NCI-H82 treated with DMSO at 0.1 percent for 48 hours (cell line): ENCODE data around the gene DLGAP1.

Experiments
- DNase-seq: peaks from one replicate; lab custom pipeline; 2025; ENCODE audit not compliant: unreplicated experiment; lab: John Stamatoyannopoulos, UW

The DLGAP1 gene

GRCh38 chr18:3526421-3527354, 928.4 kb downstream of the DLGAP1 start:
- DNase-seq, result peak; percentile 90

GRCh38 chr18:3525870-3526420, 929.2 kb downstream of the DLGAP1 start:
- DNase-seq, result no peak

- no peak for DNase-seq
These were observed 930.4 kb downstream of the DLGAP1 start for GRCh38 chr18:3524706-3525105.

- no peak for DNase-seq
These were observed 934.6 kb downstream of the DLGAP1 start for GRCh38 chr18:3520230-3521085.

GRCh38 chr18:3514312-3515216, 940.5 kb downstream of the DLGAP1 start:
- DNase-seq, result no peak

GRCh38 chr18:3513481-3513880, 941.6 kb downstream of the DLGAP1 start:
- no peak for DNase-seq

GRCh38 chr18:3511980-3512379, 943.1 kb downstream of the DLGAP1 start:
- DNase-seq, result peak; percentile 37

- DNase-seq, result no peak
These were observed 944.2 kb downstream of the DLGAP1 start for GRCh38 chr18:3510896-3511295.

GRCh38 chr18:3510024-3510423, 945.1 kb downstream of the DLGAP1 start:
- DNase-seq, result no peak

GRCh38 chr18:3508576-3509549, 946.2 kb downstream of the DLGAP1 start:
- no peak for DNase-seq

- DNase-seq, result no peak
These were observed 950.5 kb downstream of the DLGAP1 start for GRCh38 chr18:3504637-3505036.

- DNase-seq, result no peak
These were observed 952.5 kb downstream of the DLGAP1 start for GRCh38 chr18:3502650-3503049.

GRCh38 chr18:3500016-3500415, 955.1 kb downstream of the DLGAP1 start:
- DNase-seq, result no peak

- no peak for DNase-seq
These were observed 955.6 kb downstream of the DLGAP1 start for GRCh38 chr18:3499501-3499900.

GRCh38 chr18:3498698-3499471, 956.2 kb downstream of the DLGAP1 start:
- no peak for DNase-seq

GRCh38 chr18:3495691-3496430, 959.2 kb downstream of the DLGAP1 start:
- DNase-seq, result no peak

- no peak for DNase-seq
These were observed 960.5 kb downstream of the DLGAP1 start for GRCh38 chr18:3494569-3494968.

- no peak for DNase-seq
These were observed 960.9 kb downstream of the DLGAP1 start for GRCh38 chr18:3494245-3494526.
